GM21526 (cell line): ENCODE data around the gene NKX1-2.
"Not testable (repeated sequence)": the region's sequence is repeated elsewhere in the genome, so short reads cannot be mapped to it uniquely, and the experiment has no call there.

Experiments used
- ATAC-seq: cut with Tn5 transposase; IDR thresholded peaks from one replicate; pipeline ENCODE4 v1.9.1; 2021; ENCODE audit warnings: moderate library complexity; ENCODE audit not compliant: unreplicated experiment, low FRiP score

The NKX1-2 gene

GRCh38 chr10:124453960-124454610 lies 4.2 kb upstream of the NKX1-2 start:
- ATAC-seq, result no peak

GRCh38 chr10:124451276-124451675 lies 1.4 kb upstream of the NKX1-2 start:
- no peak for ATAC-seq

- no peak for ATAC-seq
These were observed 885 bp upstream of the NKX1-2 start for GRCh38 chr10:124450783-124451057.

- ATAC-seq, result no peak
These were observed 444 bp downstream of the NKX1-2 start for GRCh38 chr10:124449170-124450011.

- ATAC-seq, result no peak
These were observed 1.1 kb downstream of the NKX1-2 start for GRCh38 chr10:124448696-124449169.

GRCh38 chr10:124447751-124448466 lies 1.9 kb downstream of the NKX1-2 start:
- ATAC-seq, result no peak

GRCh38 chr10:124446830-124447750 lies 2.7 kb downstream of the NKX1-2 start:
- ATAC-seq, result no peak

- not testable (repeated sequence) for ATAC-seq
These were observed 8.1 kb downstream of the NKX1-2 start for GRCh38 chr10:124441694-124442093.

GRCh38 chr10:124436191-124436638 lies 13.6 kb downstream of the NKX1-2 start:
- no peak for ATAC-seq

GRCh38 chr10:124435683-124436082 lies 14.2 kb downstream of the NKX1-2 start:
- not testable (repeated sequence) for ATAC-seq

GRCh38 chr10:124433461-124433860 lies 16.4 kb downstream of the NKX1-2 start:
- ATAC-seq, result no peak

- ATAC-seq, result no peak
These were observed 19.8 kb downstream of the NKX1-2 start for GRCh38 chr10:124430077-124430476.

- no peak for ATAC-seq
These were observed 20.3 kb downstream of the NKX1-2 start for GRCh38 chr10:124429576-124429975.

GRCh38 chr10:124428207-124428777 lies 21.5 kb downstream of the NKX1-2 start:
- ATAC-seq, result no peak

- ATAC-seq, result no peak
These were observed 24.4 kb downstream of the NKX1-2 start for GRCh38 chr10:124425227-124425962.

- no peak for ATAC-seq
These were observed 26.0 kb downstream of the NKX1-2 start for GRCh38 chr10:124423813-124424212.

- no peak for ATAC-seq
These were observed 27.1 kb downstream of the NKX1-2 start for GRCh38 chr10:124422742-124423141.

- ATAC-seq, result no peak
These were observed 29.6 kb downstream of the NKX1-2 start for GRCh38 chr10:124420254-124420653.

- no peak for ATAC-seq
These were observed 30.2 kb downstream of the NKX1-2 start for GRCh38 chr10:124419635-124420034.
